A673 (cell line): ENCODE data around the gene LIMCH1.

Experiments
- EZH2 ChIP-seq: fragments of 200-600 bp; sonication (generic); IDR thresholded peaks from 2 replicates; pipeline ENCODE4 v1.6.1; 2017; ENCODE audit warnings: borderline replicate concordance, low read depth, mild to moderate bottlenecking, mixed read lengths, antibody characterized with exemption, low read length; ENCODE audit not compliant: poor library complexity, severe bottlenecking
- TF ChIP-seq, protein P1 (sequence below): fragments of 300-800, 200-600 bp; sonication (generic); conservative IDR thresholded peaks from 2 replicates; pipeline ENCODE4 v1.5.1; 2017; ENCODE audit warnings: low read depth, mild to moderate bottlenecking, antibody characterized with exemption, low read length, moderate library complexity, mixed read lengths

DNA sequence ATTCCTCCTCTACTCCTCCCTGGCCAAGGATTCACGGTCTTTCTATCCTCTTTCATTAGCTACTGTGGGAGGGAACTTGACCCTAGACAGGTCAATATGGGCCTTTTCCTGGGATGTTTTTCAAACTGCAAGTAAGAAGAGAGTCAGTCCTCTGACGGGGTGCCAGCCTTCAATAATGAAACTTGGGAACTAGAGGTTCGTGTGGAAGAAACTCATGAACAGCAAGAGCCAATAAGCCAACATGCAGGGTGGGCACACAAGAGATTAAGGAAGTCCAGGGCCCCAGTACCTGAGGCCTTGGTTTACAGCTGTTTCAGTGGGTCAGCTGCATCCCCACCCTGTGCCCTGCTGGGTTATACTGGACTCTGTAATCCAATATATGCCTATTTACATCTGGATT, 49.3 kb downstream of the LIMCH1 start:
- TF ChIP-seq, protein P1, sequence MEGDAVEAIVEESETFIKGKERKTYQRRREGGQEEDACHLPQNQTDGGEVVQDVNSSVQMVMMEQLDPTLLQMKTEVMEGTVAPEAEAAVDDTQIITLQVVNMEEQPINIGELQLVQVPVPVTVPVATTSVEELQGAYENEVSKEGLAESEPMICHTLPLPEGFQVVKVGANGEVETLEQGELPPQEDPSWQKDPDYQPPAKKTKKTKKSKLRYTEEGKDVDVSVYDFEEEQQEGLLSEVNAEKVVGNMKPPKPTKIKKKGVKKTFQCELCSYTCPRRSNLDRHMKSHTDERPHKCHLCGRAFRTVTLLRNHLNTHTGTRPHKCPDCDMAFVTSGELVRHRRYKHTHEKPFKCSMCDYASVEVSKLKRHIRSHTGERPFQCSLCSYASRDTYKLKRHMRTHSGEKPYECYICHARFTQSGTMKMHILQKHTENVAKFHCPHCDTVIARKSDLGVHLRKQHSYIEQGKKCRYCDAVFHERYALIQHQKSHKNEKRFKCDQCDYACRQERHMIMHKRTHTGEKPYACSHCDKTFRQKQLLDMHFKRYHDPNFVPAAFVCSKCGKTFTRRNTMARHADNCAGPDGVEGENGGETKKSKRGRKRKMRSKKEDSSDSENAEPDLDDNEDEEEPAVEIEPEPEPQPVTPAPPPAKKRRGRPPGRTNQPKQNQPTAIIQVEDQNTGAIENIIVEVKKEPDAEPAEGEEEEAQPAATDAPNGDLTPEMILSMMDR = no peak
- TF ChIP-seq EZH2 = no peak
